Retinal pigment epithelial cell (primary cell): Measurements from ENCODE around the gene ITGA8.

Source experiments
- DNase-seq: peaks from one replicate; pipeline ENCODE4 v3.0.0-alpha.2; 2010; ENCODE audit warnings: low read depth
- H3K4me3 ChIP-seq: 2 replicates; pipeline ENCODE4 v1.5.1; 2011; ENCODE audit warnings: mild to moderate bottlenecking, low read length, control low read depth, moderate library complexity
- CTCF ChIP-seq: conservative IDR thresholded peaks from 2 replicates; pipeline ENCODE4 v1.5.1; 2011; ENCODE audit warnings: low read depth, low read length, control low read depth, inconsistent platforms

ITGA8 gene

GRCh38 chr10:15690031-15690430 lies 29.7 kb downstream of the ITGA8 start:
- H3K4me3 ChIP-seq: no peak overlapping the region
- no peak for DNase-seq
- TF ChIP-seq CTCF: no peak

- no peak overlapping the region for H3K4me3 ChIP-seq
- TF ChIP-seq CTCF: no peak
Measured at GRCh38 chr10:15684768-15685167, 35.0 kb downstream of the ITGA8 start.

GRCh38 chr10:15681076-15681475 lies 38.6 kb downstream of the ITGA8 start:
- no peak overlapping the region for H3K4me3 ChIP-seq

More at GRCh38 chr10:15684768-15685167, 35.0 kb downstream of the ITGA8 start:
- DNase-seq: no peak

GRCh38 chr10:15678851-15679250 lies 40.9 kb downstream of the ITGA8 start:
- DNase-seq: no peak
- no peak overlapping the region for H3K4me3 ChIP-seq
- TF ChIP-seq CTCF: no peak

More at GRCh38 chr10:15681076-15681475, 38.6 kb downstream of the ITGA8 start:
- TF ChIP-seq CTCF: no peak
- no peak for DNase-seq

- no peak overlapping the region for H3K4me3 ChIP-seq
- DNase-seq: no peak
- no peak for TF ChIP-seq CTCF
Measured at GRCh38 chr10:15672469-15672868, 47.3 kb downstream of the ITGA8 start.

- no peak for TF ChIP-seq CTCF
- no peak overlapping the region for H3K4me3 ChIP-seq
- no peak for DNase-seq
Measured at GRCh38 chr10:15670880-15671279, 48.8 kb downstream of the ITGA8 start.

- no peak for TF ChIP-seq CTCF
- H3K4me3 ChIP-seq: no peak overlapping the region
- no peak for DNase-seq
Measured at GRCh38 chr10:15661574-15661973, 58.1 kb downstream of the ITGA8 start.
